ENCODE measurements around the gene TUB.

TUB gene

DNA sequence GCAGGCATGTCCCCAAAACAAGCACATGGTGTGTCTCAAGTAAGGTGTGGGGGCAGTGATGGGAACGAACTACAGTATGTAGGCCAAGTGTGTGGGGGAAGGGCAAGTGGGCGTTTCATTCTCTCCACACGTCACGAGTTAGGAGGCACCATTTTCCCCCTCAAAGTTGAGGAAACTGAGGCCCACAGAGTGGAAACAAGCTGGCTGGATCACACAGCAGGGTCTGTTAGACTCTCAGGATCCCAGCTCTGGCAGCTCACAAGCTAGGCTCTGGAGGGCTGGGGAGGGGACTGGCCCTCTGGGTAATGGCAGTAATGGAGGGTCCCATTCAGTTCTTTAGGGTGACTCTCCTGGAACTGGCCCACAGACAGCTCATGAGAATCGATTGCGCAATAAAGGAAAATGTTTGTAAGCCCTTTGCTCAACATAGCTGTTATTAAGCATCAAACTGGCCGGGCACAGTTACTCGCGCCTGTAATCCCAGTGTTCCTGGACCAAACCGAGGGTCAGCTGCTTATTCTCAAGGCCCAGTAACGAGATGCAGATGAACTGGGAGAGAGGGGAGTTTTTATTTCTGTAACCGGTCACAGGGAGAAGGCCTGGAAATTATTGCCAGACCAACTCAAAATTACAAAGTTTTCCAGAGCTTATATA is 24.1 kb upstream of the TUB start:
- no peak for TF ChIP-seq MYC (IDR thresholded peaks at IDR 0.05; ENCODE audit: low read depth, low read length)
- TF ChIP-seq, protein P1, sequence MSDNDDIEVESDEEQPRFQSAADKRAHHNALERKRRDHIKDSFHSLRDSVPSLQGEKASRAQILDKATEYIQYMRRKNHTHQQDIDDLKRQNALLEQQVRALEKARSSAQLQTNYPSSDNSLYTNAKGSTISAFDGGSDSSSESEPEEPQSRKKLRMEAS (IDR thresholded peaks at IDR 0.05; ENCODE audit: low read depth, low read length), result no peak
- TF ChIP-seq, protein P2, sequence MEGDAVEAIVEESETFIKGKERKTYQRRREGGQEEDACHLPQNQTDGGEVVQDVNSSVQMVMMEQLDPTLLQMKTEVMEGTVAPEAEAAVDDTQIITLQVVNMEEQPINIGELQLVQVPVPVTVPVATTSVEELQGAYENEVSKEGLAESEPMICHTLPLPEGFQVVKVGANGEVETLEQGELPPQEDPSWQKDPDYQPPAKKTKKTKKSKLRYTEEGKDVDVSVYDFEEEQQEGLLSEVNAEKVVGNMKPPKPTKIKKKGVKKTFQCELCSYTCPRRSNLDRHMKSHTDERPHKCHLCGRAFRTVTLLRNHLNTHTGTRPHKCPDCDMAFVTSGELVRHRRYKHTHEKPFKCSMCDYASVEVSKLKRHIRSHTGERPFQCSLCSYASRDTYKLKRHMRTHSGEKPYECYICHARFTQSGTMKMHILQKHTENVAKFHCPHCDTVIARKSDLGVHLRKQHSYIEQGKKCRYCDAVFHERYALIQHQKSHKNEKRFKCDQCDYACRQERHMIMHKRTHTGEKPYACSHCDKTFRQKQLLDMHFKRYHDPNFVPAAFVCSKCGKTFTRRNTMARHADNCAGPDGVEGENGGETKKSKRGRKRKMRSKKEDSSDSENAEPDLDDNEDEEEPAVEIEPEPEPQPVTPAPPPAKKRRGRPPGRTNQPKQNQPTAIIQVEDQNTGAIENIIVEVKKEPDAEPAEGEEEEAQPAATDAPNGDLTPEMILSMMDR (IDR thresholded peaks at IDR 0.05; ENCODE audit: low read depth, low read length), result no peak
- no peak for TF ChIP-seq POLR2A (IDR thresholded peaks at IDR 0.05; ENCODE audit: extremely low read depth, insufficient read length)
- peak; percentile 24 for DNase-seq (ENCODE audit: low read depth)
- H3K4me3 ChIP-seq (ENCODE audit: low read depth, low read length), result no peak overlapping the region

DNA sequence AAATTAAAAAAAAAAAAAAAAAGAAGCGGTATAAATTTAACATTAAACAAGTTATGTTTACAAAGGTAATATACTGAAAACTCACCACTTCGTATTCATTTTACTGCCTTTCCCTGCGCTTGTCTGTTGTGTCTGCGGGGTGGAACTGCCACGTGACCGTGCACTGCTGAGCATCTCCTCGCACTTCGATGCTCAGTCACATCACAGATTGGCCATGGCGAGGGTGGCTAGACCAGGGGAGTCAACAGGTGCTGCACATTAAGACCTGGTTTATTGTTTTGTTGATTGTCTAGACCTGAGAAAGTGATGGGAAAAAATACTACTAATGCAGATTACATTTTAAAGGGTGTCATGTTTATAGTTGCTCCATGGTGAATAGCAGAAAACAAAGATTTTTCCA is 22.8 kb upstream of the TUB start:
- DNase-seq (ENCODE audit: low read depth), result no peak
- H3K4me3 ChIP-seq (ENCODE audit: low read depth, low read length), result no peak overlapping the region
- TF ChIP-seq, protein P2 (IDR thresholded peaks at IDR 0.05; ENCODE audit: low read depth, low read length), result no peak
- no peak for TF ChIP-seq MYC (IDR thresholded peaks at IDR 0.05; ENCODE audit: low read depth, low read length)
- TF ChIP-seq POLR2A (IDR thresholded peaks at IDR 0.05; ENCODE audit: extremely low read depth, insufficient read length), result no peak
- TF ChIP-seq, protein P1 (IDR thresholded peaks at IDR 0.05; ENCODE audit: low read depth, low read length), result no peak

- TF ChIP-seq, protein P2 (IDR thresholded peaks at IDR 0.05; ENCODE audit: low read depth, low read length), result no peak
- no peak for DNase-seq (ENCODE audit: low read depth)
Measured at GRCh38 chr11:8059030-8059429, 22.0 kb upstream of the TUB start.

GRCh38 chr11:8059571-8060011 is 21.4 kb upstream of the TUB start:
- no peak for DNase-seq (ENCODE audit: low read depth)
- TF ChIP-seq, protein P2 (IDR thresholded peaks at IDR 0.05; ENCODE audit: low read depth, low read length), result no peak
- TF ChIP-seq POLR2A (IDR thresholded peaks at IDR 0.05; ENCODE audit: extremely low read depth, insufficient read length) (no peak), MYC (IDR thresholded peaks at IDR 0.05; ENCODE audit: low read depth, low read length) (no peak)
- TF ChIP-seq, protein P1 (IDR thresholded peaks at IDR 0.05; ENCODE audit: low read depth, low read length), result no peak
- H3K4me3 ChIP-seq (ENCODE audit: low read depth, low read length), result no peak overlapping the region

More at GRCh38 chr11:8059030-8059429, 22.0 kb upstream of the TUB start:
- no peak overlapping the region for H3K4me3 ChIP-seq (ENCODE audit: low read depth, low read length)

DNA sequence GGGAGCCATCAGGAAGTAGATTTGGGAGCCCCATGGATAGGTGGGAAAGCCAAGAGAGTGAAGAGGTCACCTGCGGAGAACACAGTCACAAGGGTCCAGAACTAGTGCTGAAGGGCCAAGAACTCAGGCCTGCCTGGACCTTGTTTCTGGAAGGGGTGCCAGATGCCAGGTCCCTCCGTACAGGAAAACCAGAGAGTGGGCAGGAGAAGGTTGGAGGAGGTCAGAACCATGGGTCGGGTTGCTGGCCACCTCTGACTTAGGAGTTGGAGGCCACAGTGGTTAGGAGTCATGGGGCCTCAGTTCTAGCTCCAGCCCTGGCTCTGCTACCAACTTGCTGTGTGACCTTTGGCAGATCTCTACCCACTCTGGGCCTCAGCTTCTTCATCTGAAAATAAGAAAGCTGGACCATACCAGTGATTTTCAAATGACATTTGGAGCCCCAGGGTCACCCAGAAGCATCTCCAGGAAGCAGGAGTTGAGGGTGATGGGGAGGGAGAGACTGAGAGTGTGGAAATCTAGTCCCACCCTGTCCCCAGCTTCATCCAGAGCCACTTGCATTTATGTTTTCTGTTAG is 20.8 kb upstream of the TUB start:
- no peak overlapping the region for H3K4me3 ChIP-seq (ENCODE audit: low read depth, low read length)
- TF ChIP-seq, protein P2 (IDR thresholded peaks at IDR 0.05; ENCODE audit: low read depth, low read length), result no peak
- no peak for TF ChIP-seq MYC (IDR thresholded peaks at IDR 0.05; ENCODE audit: low read depth, low read length)
- no peak for TF ChIP-seq POLR2A (IDR thresholded peaks at IDR 0.05; ENCODE audit: extremely low read depth, insufficient read length)
- TF ChIP-seq, protein P1 (IDR thresholded peaks at IDR 0.05; ENCODE audit: low read depth, low read length), result no peak
- DNase-seq (ENCODE audit: low read depth), result no peak
